A172 (cell line): Measurements from ENCODE around the gene BMP7. TPM values are rescaled to one million over a fixed set of nuclear protein-coding genes. Genes with fewer than 3 reads are reported as not detected.
"Not testable (repeated sequence)": the region's sequence is repeated elsewhere in the genome, so short reads cannot be mapped to it uniquely, and the experiment has no call there.

Experiments
- DNase-seq: peaks from one replicate; pipeline ENCODE4 v3.0.0-alpha.2; 2015; ENCODE audit warnings: low spot score
- total RNA-seq: library from RNA; depleted of rRNA; stranded (reverse); fragments of >200 nt; shearing (Covaris generic); gene quantifications from 2 replicates; pipeline ENCODE4 v1.2.3, GENCODE V29; 2014

BMP7 gene
- total RNA-seq, 1 experiment from 2014 or later: 7.8 TPM

DNA sequence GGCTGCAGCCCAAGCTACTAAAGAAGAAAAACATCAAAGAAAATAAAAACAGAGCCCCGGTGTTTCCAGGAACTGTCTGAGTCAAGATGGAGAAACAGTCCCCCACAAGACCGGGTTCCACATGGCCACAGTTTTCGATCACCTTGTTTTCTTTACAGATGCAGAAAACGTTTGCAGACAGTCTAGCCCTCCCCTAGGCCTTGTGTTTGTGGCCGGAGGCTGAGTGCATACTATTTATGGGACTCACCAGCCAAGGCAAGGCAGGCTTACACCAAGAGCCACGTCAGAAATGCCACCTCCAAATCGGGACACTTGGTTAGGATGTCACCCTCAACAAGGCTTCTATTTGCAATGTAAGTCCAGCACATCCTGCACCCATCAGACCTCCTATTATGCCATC, 97.3 kb downstream of the BMP7 start:
- DNase-seq: no peak

DNA sequence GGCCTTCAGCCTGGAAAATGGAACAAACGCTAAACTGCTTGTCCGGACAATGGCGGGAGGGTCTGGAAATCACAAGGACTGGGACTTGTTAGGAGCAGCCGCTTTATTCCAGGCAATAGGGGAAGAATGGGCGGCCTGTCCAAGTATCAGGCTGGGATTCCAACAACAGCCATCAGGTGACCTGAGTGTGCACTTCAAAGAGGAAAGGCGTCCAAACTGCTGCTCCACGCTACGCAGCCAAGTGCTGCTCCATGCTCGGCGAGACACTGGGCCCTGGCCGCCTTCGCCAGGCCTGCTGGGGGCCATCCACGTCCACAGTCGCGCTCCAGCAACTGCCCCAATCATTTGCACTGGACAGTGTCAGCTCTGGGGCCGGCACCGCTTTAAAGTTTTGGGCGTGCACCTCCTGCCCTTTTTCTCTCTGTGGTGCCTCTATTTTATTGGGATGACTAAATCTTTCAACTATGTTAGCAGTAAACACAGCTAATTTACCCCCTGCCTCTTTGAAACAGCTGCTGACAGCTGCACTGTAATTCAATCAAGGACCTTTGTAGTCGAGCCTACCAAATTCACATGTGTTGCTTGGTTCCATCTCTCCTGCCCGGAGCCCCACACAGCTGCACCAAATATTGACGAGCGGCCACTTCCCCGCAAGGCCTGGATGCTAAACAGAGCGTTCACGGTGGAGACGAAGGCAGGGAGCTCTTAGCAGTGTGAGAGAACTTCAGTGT, 98.3 kb downstream of the BMP7 start:
- peak; percentile 64 for DNase-seq

DNA sequence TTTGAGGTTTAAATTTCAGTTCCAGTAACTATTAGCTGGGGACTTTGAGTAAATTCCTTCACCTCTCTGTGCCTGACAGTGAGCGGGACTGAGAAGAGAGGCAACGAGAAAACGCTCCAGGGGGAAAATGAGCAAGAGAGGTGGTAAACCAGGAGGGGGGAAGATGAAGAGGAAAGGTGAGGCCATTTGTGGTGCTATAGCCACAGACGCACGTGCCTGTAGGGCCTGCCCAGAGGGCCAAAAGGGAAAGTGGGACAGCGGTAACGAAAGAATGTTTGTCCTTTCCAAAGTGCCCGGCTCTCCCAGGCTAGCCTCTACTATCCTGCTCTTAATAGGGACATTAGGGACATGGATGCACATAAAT, 99.2 kb downstream of the BMP7 start:
- no peak for DNase-seq

DNA sequence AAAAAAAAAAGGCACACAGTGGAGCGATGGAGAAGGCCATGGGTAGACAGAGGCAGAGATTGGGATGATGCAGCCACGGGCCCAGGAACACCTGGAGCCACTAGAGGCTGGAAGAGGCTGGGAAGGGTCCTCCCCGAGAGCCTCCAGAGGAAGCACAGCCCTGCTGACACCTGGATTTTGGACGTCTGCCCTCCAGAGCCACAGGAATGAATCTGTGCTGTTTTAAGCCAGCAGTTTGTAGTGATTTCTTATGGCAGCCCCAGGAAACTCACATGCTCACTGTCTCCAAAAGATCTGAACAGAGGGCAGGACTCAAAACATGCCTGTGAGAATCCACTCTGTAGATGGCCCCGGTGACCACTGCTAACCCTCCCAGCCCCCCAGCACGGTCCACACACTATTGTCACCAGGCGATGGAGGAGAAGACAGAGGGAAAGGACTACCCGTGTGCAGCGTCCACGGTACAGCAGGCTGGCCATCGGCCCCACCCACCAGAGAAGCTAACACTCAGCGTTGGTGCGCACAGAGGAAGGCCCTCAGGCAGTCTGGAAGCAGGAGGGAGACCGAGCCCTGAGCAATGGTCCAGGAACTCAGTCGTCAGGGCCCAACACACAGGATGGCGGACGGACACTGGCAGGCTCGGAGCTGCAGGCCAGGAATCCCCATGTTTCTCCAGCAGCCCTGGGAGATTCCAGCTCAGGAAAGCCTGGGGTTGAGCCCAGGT, 99.7 kb downstream of the BMP7 start:
- DNase-seq: no peak

DNA sequence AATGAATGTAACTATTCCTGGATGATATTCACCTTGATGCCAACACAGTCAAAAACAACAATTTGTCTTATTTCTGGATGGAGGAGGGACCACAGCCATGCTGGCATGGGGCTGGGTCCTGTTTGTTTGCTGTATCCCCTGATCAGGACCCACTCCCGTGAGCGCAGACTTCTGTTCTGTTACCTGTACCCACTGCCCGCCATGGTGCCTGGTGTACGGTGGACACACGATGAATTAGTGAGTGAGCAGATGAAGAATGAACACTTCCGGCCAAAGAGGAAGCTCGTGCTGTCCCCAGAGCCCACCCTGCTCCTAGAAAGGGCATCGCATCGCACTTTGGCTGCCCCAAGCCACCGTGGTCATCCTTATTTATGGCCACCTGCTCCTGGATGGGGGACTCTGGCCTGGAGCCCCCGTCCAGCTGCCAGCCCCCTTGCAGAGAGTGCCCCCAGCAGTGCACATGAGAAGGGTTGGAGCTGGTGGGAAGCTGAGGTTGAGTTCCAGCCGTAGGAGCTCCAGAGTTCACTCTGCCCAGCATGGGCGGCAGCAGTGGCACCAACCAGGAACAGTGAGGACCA, 100.9 kb downstream of the BMP7 start:
- no peak for DNase-seq

DNA sequence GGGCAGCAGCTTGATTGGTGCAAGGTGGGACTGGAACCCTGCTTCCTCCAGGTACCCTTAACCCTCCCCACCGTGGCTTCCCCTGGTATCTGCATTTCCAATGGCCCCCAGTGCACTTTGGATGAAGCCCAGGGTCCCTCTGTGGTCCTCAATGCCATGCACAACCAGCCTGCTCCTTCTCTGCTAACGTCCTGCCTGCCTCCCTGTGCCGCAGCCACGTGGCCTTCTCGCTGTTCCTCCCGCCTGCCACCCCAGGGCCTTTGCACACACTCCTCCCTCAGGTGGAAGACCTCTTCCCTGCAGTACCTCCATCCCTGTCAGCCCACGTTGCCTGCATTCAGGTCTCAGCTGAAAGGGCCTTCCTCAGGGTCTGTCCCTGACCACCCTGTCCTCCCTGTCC, 101.6 kb downstream of the BMP7 start:
- no peak for DNase-seq

DNA sequence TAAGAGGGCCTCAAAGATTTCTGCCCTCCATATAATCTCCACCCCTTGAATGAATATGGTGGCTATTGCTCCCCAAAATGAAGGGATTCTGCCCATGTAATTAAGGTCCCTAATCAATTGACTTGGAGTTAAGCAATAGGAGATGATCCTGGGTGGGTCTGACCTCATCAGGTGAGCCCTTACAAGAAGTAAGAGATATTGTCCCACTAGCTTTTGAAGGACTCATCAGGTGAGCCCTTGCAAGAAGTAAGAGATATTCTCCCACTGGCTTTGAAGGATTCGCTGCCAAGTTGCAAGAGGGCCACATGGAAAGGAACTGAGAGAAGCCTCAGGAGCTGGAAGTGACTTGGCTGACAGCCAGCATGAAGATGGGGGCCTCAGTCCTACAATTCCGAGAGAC, 103.4 kb downstream of the BMP7 start:
- DNase-seq: no peak

DNA sequence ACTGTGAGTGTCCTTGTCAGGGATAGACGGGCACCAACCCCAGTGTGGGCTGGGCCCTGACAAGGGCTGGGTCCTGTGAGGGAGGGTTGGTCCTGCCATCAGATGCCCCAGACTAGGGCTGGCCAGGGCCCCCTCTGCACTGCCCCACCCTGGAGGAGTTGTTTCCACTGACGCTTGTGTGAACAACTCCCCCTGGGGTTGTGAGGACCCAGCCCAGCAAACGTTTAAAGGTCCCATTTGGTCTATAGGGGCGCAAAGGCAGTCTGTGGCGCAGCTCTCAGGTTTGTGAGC, 104.1 kb downstream of the BMP7 start:
- no peak for DNase-seq

DNA sequence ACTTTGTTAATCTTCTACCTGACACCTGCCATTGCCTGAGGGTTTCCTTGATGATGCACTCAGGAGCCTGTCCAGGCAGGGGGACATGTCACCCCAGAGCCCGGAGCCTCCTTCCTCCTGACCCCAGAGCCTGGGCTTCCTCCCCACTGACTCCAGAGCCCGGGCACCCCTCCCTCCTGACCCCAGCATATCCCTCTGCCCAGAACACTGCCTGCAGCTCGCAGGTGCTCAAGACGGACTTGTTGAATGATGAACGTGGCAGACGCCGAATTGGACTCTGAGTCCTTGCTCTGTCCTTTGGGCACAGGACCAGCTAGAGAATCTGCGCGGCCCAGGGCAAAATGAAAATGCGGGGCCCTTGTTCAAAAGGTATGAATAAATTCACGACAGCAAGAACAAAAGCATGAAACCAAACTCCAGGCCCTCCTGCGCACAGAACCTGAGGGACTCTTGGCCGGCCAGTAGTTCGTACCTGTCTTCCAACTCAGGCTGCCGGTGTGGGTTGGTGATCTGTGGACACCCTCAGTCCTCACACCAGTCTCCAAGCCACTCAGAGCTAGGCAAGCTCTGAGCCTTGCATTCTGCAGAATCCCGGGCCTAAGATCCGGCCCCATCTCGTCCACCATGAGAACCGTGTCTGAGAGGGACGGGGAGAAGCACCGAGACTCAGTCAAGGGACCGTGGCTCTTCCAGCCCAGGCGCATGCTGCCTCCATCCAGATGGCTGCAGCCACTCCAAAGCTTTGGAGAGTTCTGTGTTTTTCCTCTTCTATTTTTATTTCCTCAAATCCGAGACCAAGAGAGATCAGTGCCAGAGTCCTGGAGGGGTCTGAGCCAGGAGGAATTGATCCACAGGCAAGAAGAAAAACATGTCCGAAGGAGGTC, 104.7 kb downstream of the BMP7 start:
- no peak for DNase-seq

DNA sequence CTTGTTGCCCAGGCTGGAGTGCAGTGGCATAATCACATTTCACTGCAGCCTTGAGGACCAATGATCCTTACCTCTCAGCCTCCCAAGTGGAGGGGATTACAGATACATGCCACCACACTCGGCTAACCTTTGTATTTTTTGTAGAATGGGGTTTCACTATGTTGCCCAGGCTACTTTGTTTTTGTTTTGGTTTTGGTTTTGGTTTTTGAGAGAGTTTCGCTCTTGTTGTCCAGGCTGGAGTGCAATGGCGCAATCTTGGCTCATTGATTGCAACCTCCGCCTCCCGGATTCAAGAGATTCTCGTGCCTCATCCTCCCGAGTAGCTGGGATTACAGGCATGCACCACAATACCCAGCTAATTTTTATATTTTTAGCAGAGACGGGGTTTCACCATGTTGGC, 105.5 kb downstream of the BMP7 start:
- DNase-seq: no peak

DNA sequence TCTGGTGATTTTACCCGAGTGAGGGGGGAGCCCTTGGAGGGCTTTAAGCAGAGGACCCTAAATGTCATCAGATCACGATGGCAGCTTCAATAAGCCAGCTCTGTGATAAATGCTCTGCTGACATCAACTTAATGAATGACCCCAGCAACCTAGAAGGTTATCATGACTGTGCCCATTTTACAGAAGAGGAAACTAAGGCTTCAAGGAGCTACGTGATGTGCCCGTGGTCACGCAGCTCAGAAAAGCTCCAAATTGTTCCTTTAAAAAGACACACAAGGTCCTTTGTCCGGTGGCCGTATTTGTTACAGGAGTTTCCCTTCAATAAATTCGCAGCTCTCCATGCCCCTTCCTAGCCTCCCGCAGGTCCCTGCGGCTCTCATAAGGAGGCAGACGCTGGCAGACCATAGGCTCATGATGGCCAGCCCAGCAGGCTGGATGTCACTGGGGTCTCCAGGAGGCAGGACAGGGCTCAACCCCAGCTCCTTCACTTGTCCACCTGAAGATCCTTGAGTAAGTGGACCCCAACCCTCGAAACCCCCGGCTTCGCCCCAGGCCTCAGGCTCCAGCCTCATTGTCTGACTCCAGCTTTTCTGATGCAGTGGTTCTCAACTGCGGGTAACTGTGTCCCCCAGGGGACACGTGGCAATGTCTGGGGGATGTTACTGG, 106.4 kb downstream of the BMP7 start:
- no peak for DNase-seq

DNA sequence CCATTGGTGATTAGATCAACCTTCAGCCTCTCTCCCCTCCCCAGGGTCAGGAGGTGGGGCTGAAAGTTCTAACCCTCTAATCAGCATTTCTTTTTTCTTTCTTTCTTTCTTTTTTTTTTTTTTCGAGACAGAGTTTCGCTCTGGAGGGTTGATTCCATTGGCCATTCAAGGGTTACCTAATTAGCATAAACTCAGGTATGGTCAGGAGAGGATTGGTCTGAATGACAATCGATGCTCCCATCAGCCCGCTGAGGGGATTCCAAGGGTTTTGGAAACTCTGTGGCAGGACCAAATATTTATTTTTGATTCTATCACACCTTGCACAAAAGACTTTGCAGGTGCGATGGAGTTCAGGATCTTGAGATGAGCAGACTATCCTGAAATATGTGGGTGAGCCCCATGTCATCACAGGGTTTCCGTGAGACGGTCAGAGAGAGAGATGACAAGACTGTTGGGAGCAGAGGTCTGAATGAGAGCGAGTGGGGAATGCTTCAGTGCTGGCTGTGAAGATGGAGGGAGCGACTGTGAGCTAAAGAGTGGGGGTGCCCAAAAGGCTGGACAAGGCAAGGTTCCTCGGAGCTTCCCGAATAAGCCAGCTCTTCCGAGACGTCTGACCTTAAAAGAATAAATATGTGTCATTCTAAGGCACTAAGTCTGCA, 107.1 kb downstream of the BMP7 start:
- DNase-seq: no peak

DNA sequence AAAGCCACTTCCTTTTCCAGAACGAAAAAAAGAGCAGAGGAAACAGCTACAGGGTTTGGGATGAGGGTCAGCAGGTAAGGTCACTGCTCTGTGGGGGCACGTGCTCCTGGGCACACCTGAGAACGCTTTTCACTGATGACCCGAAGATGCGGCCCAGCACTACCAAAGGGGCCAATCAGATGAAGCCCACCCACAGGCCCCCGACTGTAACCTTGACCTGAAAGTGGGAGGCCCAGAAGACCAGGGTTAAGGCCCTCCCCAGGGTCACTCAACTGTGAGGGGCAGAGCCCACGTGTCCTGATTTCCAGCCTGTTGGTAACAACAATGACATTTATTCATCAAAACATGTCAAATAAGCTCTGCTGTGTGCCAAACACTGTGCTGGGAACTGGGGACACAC, 108.0 kb downstream of the BMP7 start:
- no peak for DNase-seq

DNA sequence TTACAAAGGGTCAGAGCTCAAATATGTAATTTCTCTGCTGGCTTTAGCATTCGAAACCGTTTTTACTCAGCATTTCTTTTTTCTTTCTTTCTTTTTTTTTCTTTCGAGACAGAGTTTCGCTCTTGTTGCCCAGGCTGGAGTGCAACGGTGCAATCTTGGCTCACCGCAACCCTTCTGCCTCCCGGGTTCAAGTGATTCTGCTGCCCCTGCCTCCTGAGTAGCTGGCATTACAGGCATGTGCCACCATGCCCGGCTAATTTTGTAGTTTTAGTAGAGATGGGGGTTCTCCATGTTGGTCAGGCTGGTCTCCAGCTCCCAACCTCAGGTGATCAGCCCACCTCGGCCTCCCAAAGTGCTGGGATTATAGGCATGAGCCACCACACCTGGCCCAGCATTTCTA, 108.7 kb downstream of the BMP7 start:
- not testable (repeated sequence) for DNase-seq

DNA sequence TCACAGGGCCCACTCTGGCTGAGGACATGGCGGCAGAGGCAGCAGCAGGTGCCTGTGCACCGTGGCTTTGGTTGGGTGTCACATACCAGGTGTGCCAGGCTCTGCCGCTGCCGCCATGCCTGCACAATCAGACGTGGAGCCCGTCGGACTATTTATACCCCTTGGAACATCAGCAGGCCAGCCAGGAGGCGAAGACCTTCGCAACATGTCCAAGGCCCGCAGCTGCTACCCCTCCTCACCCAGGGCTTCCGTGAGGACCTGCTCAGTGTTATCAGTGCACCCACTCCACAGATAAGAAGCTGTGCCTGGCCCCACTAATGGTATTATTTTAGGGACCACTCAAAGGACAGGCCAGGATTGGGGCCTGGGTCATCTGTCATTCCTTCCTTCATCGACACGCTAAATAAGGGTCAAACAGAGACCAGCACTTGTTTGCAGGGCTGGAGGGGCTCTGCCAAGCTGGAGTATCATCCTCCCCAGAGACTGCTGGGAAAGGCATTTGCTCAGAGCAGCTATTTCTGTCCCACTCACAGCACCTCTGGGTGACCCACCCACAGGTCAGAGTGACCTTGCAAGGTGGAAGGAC, 109.2 kb downstream of the BMP7 start:
- DNase-seq: no peak

DNA sequence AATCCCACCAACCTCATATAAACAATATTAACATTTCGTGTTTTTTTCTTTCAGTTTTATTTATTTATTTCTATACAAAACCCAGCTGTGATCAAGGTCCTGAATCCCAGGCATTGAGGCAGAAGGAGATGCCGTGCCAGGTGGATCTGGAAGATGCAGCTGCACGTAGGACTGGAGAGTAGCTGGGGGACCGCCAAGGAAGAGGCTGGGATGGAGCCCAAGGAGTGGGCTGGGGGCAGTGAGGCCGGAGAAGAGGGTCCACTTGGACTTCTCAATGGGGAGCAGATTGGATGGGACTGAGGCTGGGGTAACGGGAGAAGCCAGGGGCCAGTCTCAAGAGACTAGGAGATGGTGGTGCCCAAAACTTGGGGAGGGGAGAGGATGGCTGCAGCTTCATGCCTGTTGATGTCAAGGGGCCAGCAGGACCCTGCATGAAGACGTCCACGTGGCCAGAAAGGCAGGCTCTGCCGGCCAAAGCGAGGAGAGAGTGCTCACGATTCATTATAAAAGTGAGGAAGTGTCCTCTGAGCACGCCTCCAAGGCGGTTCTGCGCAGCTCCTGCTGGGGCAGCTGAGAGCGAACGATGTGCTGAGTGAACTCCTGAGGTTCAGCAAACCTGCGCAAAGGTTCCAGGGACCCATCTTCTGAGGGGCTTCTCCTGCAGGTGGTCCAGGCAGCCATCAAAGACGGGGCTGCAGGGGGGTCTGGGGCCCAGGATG, 110.3 kb downstream of the BMP7 start:
- no peak for DNase-seq

DNA sequence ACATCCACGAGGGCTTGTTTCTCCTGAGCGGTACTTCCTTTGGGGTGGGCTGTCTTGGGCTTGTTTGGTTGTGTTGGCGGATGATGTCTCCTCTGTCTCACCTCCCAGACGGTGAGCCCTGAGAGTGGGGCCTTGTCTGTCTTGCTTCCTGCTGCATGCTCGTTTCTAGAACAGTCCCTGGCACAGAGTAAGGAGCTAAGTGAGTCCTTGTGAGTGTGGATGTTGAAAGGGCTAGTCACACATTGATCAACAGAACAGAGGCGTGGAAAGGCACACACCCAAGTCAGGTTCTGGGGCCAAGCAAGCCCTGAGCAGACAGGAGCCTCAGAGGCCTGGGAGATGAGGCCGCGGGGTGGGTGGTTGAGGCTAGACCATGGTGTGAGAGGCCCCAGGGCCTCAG, 111.0 kb downstream of the BMP7 start:
- no peak for DNase-seq

DNA sequence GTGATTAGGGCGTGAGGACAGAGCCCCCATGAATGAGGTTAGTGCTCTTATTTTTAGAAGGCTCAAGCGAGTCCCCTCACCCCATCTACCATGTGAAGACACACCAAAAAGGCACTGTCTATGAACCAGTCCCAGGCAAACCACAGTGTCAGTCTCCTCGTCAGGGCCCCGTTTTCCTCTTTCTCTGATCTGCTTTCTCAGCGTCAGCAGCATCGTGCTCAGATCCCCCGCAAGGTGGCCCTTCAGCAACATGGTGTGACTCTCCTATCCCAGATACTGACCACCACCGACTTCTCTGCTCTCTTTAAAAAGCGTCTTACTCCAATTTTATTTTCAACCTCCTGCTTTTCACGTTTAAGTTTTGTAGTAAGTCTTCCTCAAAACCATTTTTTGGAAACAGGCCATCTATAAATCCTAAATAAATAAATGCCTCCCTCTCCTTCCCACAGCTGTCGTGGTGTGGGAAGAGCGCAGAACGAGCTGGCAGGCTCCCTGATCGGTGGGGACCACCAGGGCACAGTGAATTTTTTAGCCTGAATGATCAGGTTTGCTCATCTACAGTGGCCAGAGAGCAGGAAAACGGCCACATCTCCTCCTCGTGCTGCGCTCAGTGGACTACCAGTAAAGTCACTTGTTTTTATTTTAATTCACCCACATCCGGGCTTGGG, 113.1 kb downstream of the BMP7 start:
- DNase-seq: no peak

DNA sequence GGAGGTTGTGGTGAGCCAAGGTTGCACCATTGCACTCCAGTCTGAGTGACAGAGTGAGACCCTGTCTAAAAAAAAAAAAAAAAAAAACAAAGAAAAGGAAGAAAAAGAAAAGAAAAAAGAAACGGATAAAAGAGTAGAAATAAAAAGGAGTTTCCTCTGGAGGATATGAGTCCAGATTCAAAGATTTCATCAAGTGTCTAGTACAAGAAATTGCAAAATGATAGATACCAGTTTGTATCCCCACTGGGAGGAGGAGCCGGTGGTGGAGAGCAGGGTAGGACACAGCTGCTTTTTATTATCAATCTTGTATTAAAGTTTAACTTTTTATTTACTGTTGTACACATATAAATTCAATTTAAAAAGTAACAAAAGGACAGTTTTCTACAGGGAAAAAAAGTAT, 113.9 kb downstream of the BMP7 start:
- no peak for DNase-seq

DNA sequence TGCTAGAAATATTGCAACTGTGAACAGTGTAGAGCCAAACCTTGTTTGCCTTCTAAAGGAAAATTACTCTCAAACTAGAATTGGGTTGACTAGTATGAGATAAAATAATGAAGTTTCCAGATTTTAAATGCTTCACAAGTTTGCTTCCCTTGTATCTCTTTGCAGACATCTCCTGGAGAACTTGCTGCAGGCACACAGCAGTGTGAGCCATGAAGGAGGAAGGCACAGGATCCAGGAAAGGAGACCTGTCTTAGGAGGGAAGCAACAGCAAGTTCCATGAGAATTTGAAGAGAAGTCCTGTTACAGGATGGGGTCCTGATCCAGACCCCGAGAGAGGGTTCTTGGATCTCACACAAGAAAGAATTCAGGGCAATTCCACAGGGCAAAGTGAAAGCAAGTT, 115.9 kb downstream of the BMP7 start:
- no peak for DNase-seq
